HepG2 (cell line): Measurements from ENCODE around the gene SEC14L1.

Experiments
- DMAP1 ChIP-seq: IDR thresholded peaks from 2 replicates; pipeline ENCODE4 v1.6.1; 2016
- HCFC1 ChIP-seq: fragments of 150-350 bp; IDR thresholded peaks from 2 replicates; pipeline ENCODE4 v1.6.1; 2014; ENCODE audit warnings: low read depth, low read length
- POLR2AphosphoS2 ChIP-seq: IDR thresholded peaks from 2 replicates; pipeline ENCODE4 v1.6.1; 2011; ENCODE audit warnings: low read depth, low read length, improper control_type of control experiment
- RELA ChIP-seq: sonication (generic); formaldehyde crosslinking; IDR thresholded peaks from 2 replicates; pipeline ENCODE4 v1.4.0; 2020; ENCODE audit warnings: missing genetic modification reagents
- SMC3 ChIP-seq: IDR thresholded peaks from 2 replicates; pipeline ENCODE4 v1.6.1; 2011; ENCODE audit warnings: low read length, improper control_type of control experiment
- SP4 ChIP-seq: sonication (generic); formaldehyde crosslinking; IDR thresholded peaks from 2 replicates; pipeline ENCODE4 v1.8.1; 2023; ENCODE audit warnings: mild to moderate bottlenecking, missing genetic modification reagents
- TARDBP ChIP-seq: sonication (generic); formaldehyde crosslinking; IDR thresholded peaks from 2 replicates; pipeline ENCODE4 v1.8.0; 2022; ENCODE audit warnings: mild to moderate bottlenecking, missing genetic modification reagents
- TCF7 ChIP-seq: sonication (generic); IDR thresholded peaks from 2 replicates; pipeline ENCODE4 v1.6.1; 2016; ENCODE audit warnings: antibody characterized with exemption, low read depth
- ZNF775 ChIP-seq: sonication (generic); formaldehyde crosslinking; IDR thresholded peaks from 2 replicates; pipeline ENCODE4 v1.4.0; 2020; ENCODE audit warnings: missing genetic modification reagents, mild to moderate bottlenecking, moderate library complexity, borderline replicate concordance
- TF ChIP-seq, protein P1 (sequence below): sonication (generic); formaldehyde crosslinking; conservative IDR thresholded peaks from 2 replicates; pipeline ENCODE4 v1.5.0; 2020; ENCODE audit warnings: missing genetic modification reagents
- TF ChIP-seq, protein P2 (sequence below): sonication (generic); formaldehyde crosslinking; IDR thresholded peaks from 2 replicates; pipeline ENCODE4 v1.5.0; 2020; ENCODE audit warnings: mild to moderate bottlenecking, missing genetic modification reagents, moderate library complexity
- TF ChIP-seq, protein P3 (sequence below): sonication (generic); formaldehyde crosslinking; IDR thresholded peaks from 2 replicates; pipeline ENCODE4 v1.4.0; 2020; ENCODE audit warnings: missing genetic modification reagents
- TF ChIP-seq, protein P4 (sequence below): sonication (generic); formaldehyde crosslinking; IDR thresholded peaks from 2 replicates; pipeline ENCODE4 v1.4.0; 2020; ENCODE audit warnings: mild to moderate bottlenecking, missing genetic modification reagents
- TF ChIP-seq, protein P5 (sequence below): sonication (generic); formaldehyde crosslinking; IDR thresholded peaks from 2 replicates; pipeline ENCODE4 v1.5.0; 2020; ENCODE audit warnings: mild to moderate bottlenecking, missing genetic modification reagents

DNA sequence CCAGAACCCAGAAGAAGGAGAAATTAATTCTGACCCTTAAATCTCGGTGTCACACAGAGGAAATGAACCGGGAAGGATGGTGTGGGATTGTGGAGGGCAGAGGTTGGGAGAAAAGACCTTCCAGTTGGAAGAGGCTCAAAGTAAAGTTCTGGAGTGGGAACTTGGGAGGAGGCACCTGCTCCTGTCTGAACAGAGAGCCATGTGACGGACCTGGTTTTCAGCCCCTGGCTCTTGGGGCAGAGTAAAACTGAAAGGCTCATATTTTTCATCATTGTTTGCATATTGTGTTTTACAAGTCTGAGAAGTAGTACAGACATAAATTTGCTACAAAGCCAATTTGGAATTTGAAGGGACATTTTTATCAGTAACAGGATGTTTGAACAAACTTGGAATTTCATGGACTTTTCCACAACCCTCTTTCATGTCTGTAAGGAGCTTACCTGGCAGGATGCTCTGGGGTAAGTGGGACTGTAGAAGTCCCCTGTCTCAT is 24.4 kb upstream of the SEC14L1 start:
- TF ChIP-seq TCF7: peak; percentile 73
- TF ChIP-seq, protein P1, sequence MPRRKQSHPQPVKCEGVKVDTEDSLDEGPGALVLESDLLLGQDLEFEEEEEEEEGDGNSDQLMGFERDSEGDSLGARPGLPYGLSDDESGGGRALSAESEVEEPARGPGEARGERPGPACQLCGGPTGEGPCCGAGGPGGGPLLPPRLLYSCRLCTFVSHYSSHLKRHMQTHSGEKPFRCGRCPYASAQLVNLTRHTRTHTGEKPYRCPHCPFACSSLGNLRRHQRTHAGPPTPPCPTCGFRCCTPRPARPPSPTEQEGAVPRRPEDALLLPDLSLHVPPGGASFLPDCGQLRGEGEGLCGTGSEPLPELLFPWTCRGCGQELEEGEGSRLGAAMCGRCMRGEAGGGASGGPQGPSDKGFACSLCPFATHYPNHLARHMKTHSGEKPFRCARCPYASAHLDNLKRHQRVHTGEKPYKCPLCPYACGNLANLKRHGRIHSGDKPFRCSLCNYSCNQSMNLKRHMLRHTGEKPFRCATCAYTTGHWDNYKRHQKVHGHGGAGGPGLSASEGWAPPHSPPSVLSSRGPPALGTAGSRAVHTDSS: no peak
- TF ChIP-seq, protein P2, sequence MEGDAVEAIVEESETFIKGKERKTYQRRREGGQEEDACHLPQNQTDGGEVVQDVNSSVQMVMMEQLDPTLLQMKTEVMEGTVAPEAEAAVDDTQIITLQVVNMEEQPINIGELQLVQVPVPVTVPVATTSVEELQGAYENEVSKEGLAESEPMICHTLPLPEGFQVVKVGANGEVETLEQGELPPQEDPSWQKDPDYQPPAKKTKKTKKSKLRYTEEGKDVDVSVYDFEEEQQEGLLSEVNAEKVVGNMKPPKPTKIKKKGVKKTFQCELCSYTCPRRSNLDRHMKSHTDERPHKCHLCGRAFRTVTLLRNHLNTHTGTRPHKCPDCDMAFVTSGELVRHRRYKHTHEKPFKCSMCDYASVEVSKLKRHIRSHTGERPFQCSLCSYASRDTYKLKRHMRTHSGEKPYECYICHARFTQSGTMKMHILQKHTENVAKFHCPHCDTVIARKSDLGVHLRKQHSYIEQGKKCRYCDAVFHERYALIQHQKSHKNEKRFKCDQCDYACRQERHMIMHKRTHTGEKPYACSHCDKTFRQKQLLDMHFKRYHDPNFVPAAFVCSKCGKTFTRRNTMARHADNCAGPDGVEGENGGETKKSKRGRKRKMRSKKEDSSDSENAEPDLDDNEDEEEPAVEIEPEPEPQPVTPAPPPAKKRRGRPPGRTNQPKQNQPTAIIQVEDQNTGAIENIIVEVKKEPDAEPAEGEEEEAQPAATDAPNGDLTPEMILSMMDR (CRISPR knock-in tag): no peak
- no peak for TF ChIP-seq SMC3
- TF ChIP-seq, protein P3, sequence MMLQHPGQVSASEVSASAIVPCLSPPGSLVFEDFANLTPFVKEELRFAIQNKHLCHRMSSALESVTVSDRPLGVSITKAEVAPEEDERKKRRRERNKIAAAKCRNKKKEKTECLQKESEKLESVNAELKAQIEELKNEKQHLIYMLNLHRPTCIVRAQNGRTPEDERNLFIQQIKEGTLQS (CRISPR knock-in tag): no peak
- no peak for TF ChIP-seq TARDBP
- TF ChIP-seq ZNF775 (CRISPR knock-in tag): no peak
- TF ChIP-seq SP4 (CRISPR knock-in tag): no peak
- no peak for TF ChIP-seq HCFC1
- TF ChIP-seq DMAP1: no peak
- TF ChIP-seq, protein P4, sequence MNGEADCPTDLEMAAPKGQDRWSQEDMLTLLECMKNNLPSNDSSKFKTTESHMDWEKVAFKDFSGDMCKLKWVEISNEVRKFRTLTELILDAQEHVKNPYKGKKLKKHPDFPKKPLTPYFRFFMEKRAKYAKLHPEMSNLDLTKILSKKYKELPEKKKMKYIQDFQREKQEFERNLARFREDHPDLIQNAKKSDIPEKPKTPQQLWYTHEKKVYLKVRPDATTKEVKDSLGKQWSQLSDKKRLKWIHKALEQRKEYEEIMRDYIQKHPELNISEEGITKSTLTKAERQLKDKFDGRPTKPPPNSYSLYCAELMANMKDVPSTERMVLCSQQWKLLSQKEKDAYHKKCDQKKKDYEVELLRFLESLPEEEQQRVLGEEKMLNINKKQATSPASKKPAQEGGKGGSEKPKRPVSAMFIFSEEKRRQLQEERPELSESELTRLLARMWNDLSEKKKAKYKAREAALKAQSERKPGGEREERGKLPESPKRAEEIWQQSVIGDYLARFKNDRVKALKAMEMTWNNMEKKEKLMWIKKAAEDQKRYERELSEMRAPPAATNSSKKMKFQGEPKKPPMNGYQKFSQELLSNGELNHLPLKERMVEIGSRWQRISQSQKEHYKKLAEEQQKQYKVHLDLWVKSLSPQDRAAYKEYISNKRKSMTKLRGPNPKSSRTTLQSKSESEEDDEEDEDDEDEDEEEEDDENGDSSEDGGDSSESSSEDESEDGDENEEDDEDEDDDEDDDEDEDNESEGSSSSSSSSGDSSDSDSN (CRISPR knock-in tag): no peak
- no peak for TF ChIP-seq RELA (CRISPR knock-in tag)
- TF ChIP-seq, protein P5, sequence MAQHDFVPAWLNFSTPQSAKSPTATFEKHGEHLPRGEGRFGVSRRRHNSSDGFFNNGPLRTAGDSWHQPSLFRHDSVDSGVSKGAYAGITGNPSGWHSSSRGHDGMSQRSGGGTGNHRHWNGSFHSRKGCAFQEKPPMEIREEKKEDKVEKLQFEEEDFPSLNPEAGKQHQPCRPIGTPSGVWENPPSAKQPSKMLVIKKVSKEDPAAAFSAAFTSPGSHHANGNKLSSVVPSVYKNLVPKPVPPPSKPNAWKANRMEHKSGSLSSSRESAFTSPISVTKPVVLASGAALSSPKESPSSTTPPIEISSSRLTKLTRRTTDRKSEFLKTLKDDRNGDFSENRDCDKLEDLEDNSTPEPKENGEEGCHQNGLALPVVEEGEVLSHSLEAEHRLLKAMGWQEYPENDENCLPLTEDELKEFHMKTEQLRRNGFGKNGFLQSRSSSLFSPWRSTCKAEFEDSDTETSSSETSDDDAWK (CRISPR knock-in tag): no peak
- TF ChIP-seq POLR2AphosphoS2: no peak
